Heart left ventricle (tissue), 13 donors: ENCODE measurements around the gene LETM1.
"Not testable (repeated sequence)": the region's sequence is repeated elsewhere in the genome, so short reads cannot be mapped to it uniquely, and the experiment has no call there.

Experiments
- POLR2A ChIP-seq, 2 donors: fragments of 450-650 bp; IDR thresholded peaks; one replicate each; pipeline ENCODE4 v1.6.1; 2017; ENCODE audit warnings: antibody characterized with exemption in 2 of 2, mild to moderate bottlenecking in 2 of 2, moderate library complexity in 2 of 2
- TF ChIP-seq, protein P1 (sequence below), 12 donors: fragments of 200-600 bp; sonication (generic) in 4 of 12; IDR thresholded peaks; one replicate each; pipeline versions ENCODE4 v1.5.0 to v1.8.0; 2018 to 2022; ENCODE audit warnings: antibody characterized with exemption in 12 of 12, mild to moderate bottlenecking in 5 of 12
- donor health status: ischemic (EF 13 %, LVEDD 7.1; RV severe dilation, severe dysfunction).
- donor health status: DM: no; HTN: yes; CAD: no.
- donor health status: DM: no; HTN: no; CAD: no.
- donor health status: ischemic (EF 25% LVEDD 6.9; RV normal size, moderate dysfunction).
- donor health status: ischemic (EF 25% LVEDD 5.7; RV mildly dilated, moderate dysfunction).
- donor health status: ischemic (EF 35%, LVEDD 5.7; RV mildly dilated, moderate dysfunction).
- donor health status: nonischemic (EF 11% LVEDD 7.7; RV severe dilation, severe dysfunction).
- donor health status: DM: yes; HTN: yes; CAD: no.
- donor health status: PGD.
- donor health status: ischemic (EF 29% LVEDD 5.4; RV normal size, mild dysfunction).
- donor health status: nonischemic (EF 23%, LVEDD 6.1; RV moderate dilation, normal function).

DNA sequence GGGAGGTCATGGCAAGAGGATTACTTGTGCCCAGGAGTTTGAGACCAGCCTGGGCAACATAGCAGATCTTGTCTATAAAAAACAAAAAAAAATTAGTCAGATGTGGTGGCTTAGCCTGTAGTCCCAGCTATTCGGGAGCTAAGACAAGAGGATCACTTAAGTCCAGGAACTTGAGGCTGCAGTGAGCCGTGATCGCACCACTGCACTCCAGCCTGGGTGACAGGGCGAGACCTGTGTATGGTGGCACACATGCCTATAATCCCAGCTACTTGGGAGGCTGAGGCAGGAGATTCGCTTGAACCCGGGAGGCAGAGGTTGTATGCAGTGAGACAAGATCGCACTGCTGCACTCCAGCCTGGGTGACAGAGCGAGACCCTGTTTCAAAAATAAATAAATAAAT is 20.1 kb downstream of the LETM1 start:
- TF ChIP-seq, protein P1, sequence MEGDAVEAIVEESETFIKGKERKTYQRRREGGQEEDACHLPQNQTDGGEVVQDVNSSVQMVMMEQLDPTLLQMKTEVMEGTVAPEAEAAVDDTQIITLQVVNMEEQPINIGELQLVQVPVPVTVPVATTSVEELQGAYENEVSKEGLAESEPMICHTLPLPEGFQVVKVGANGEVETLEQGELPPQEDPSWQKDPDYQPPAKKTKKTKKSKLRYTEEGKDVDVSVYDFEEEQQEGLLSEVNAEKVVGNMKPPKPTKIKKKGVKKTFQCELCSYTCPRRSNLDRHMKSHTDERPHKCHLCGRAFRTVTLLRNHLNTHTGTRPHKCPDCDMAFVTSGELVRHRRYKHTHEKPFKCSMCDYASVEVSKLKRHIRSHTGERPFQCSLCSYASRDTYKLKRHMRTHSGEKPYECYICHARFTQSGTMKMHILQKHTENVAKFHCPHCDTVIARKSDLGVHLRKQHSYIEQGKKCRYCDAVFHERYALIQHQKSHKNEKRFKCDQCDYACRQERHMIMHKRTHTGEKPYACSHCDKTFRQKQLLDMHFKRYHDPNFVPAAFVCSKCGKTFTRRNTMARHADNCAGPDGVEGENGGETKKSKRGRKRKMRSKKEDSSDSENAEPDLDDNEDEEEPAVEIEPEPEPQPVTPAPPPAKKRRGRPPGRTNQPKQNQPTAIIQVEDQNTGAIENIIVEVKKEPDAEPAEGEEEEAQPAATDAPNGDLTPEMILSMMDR (IDR thresholded peaks at IDR 0.05) = not testable (repeated sequence)
- TF ChIP-seq POLR2A (IDR thresholded peaks at IDR 0.05) = not testable (repeated sequence)
